T-helper 2 cell treated with Interferon-gamma antibody and Interleukin-4, amounts not matched to agents 5 μg/mL and 100 μg/mL, for 36 hours (primary cell): ENCODE results near the gene NXT1.
A peak's percentile ranks its signal among the peaks of the same experiment; 100 is the strongest.
"Not testable (repeated sequence)": the region's sequence is repeated elsewhere in the genome, so short reads cannot be mapped to it uniquely, and the experiment has no call there.

Source experiments
- DNase-seq: peaks from one replicate; pipeline ENCODE4 v3.0.0; 2021; ENCODE audit warnings: low spot score
- H3K27ac Mint-ChIP-seq: one replicate; pipeline ENCODE4 v1.8.0; 2021; ENCODE audit warnings: mild to moderate bottlenecking, mixed read lengths
- H3K27me3 Mint-ChIP-seq: one replicate; pipeline ENCODE4 v1.8.0; 2021; ENCODE audit warnings: low read depth, mixed read lengths
- H3K36me3 Mint-ChIP-seq: one replicate; pipeline ENCODE4 v1.8.0; 2021; ENCODE audit warnings: low read depth, mixed read lengths
- H3K4me1 Mint-ChIP-seq: one replicate; pipeline ENCODE4 v1.8.0; 2021; ENCODE audit warnings: low read depth, mixed read lengths
- H3K4me3 Mint-ChIP-seq: one replicate; pipeline ENCODE4 v1.8.0; 2022; ENCODE audit warnings: mild to moderate bottlenecking, moderate library complexity, mixed read lengths
- H3K9me3 Mint-ChIP-seq: one replicate; pipeline ENCODE4 v1.8.0; 2021; ENCODE audit warnings: mixed read lengths

The NXT1 gene

GRCh38 chr20:23350196-23350903, at the start of gene NXT1:
NXT1 (plus strand) TSS chr20:23350791; CDS start chr20:23354042, 3,251 bp downstream.
- H3K4me1 Mint-ChIP-seq: peaks cover 18% of the 10 kb centered on the region
- H3K4me3 Mint-ChIP-seq: peak within 1 kb of the TSS; percentile 87

GRCh38 chr20:23301436-23302050, 49.0 kb upstream of the NXT1 start:
- H3K4me1 Mint-ChIP-seq: no peaks in the 10 kb centered on the region
- H3K27ac Mint-ChIP-seq: no peak overlapping the region
- H3K36me3 Mint-ChIP-seq: no peaks in the 10 kb centered on the region
- DNase-seq: no peak
- H3K9me3 Mint-ChIP-seq: no peaks in the 10 kb centered on the region
- no peaks in the 10 kb centered on the region for H3K27me3 Mint-ChIP-seq
- no peak overlapping the region for H3K4me3 Mint-ChIP-seq

More at GRCh38 chr20:23350196-23350903, at the start of gene NXT1:
- H3K27ac Mint-ChIP-seq: peak within 1 kb of the TSS; percentile 100
- no peaks in the 10 kb centered on the region for H3K9me3 Mint-ChIP-seq
- peaks cover 18% of the 10 kb centered on the region for H3K36me3 Mint-ChIP-seq
- H3K27me3 Mint-ChIP-seq: no peaks in the 10 kb centered on the region
- DNase-seq: peak; percentile 96

GRCh38 chr20:23302386-23302785, 48.2 kb upstream of the NXT1 start:
- H3K9me3 Mint-ChIP-seq: no peaks in the 10 kb centered on the region

GRCh38 chr20:23302801-23303200, 47.8 kb upstream of the NXT1 start:
- Mint-ChIP-seq H3K4me3 (no peak overlapping the region), H3K27ac (no peak overlapping the region), H3K9me3 (no peaks in the 10 kb centered on the region), H3K36me3 (no peaks in the 10 kb centered on the region), H3K27me3 (no peaks in the 10 kb centered on the region), H3K4me1 (no peaks in the 10 kb centered on the region)
- DNase-seq: no peak

More at GRCh38 chr20:23302386-23302785, 48.2 kb upstream of the NXT1 start:
- no peak for DNase-seq
- Mint-ChIP-seq H3K4me1 (no peaks in the 10 kb centered on the region), H3K36me3 (no peaks in the 10 kb centered on the region), H3K27me3 (no peaks in the 10 kb centered on the region), H3K4me3 (no peak overlapping the region), H3K27ac (no peak overlapping the region)

GRCh38 chr20:23303325-23304102, 47.1 kb upstream of the NXT1 start:
- Mint-ChIP-seq H3K9me3 (no peaks in the 10 kb centered on the region), H3K27me3 (no peaks in the 10 kb centered on the region), H3K27ac (no peak overlapping the region), H3K36me3 (no peaks in the 10 kb centered on the region), H3K4me3 (no peak overlapping the region), H3K4me1 (no peaks in the 10 kb centered on the region)
- no peak for DNase-seq

GRCh38 chr20:23304616-23305015, 46.0 kb upstream of the NXT1 start:
- Mint-ChIP-seq H3K27ac (no peak overlapping the region), H3K27me3 (no peaks in the 10 kb centered on the region), H3K9me3 (no peaks in the 10 kb centered on the region), H3K4me1 (no peaks in the 10 kb centered on the region), H3K36me3 (no peaks in the 10 kb centered on the region), H3K4me3 (no peak overlapping the region)
- no peak for DNase-seq

- no peak for DNase-seq
Observed at GRCh38 chr20:23305098-23305497, 45.5 kb upstream of the NXT1 start.

GRCh38 chr20:23307393-23307792, 43.2 kb upstream of the NXT1 start:
- not testable (repeated sequence) for H3K27ac Mint-ChIP-seq, H3K36me3 Mint-ChIP-seq, H3K4me1 Mint-ChIP-seq, H3K9me3 Mint-ChIP-seq, H3K4me3 Mint-ChIP-seq, DNase-seq, H3K27me3 Mint-ChIP-seq

More at GRCh38 chr20:23305098-23305497, 45.5 kb upstream of the NXT1 start:
- Mint-ChIP-seq H3K27me3 (no peaks in the 10 kb centered on the region), H3K4me3 (no peak overlapping the region), H3K9me3 (no peaks in the 10 kb centered on the region), H3K36me3 (no peaks in the 10 kb centered on the region), H3K4me1 (no peaks in the 10 kb centered on the region), H3K27ac (no peak overlapping the region)

- Mint-ChIP-seq H3K27ac (no peak overlapping the region), H3K4me1 (no peaks in the 10 kb centered on the region), H3K9me3 (no peaks in the 10 kb centered on the region), H3K4me3 (no peak overlapping the region), H3K36me3 (no peaks in the 10 kb centered on the region), H3K27me3 (no peaks in the 10 kb centered on the region)
- DNase-seq: no peak
Observed at GRCh38 chr20:23308024-23308423, 42.6 kb upstream of the NXT1 start.

GRCh38 chr20:23308908-23309307, 41.7 kb upstream of the NXT1 start:
- Mint-ChIP-seq H3K27me3 (no peaks in the 10 kb centered on the region), H3K4me1 (no peaks in the 10 kb centered on the region), H3K27ac (no peak overlapping the region), H3K9me3 (no peaks in the 10 kb centered on the region), H3K36me3 (no peaks in the 10 kb centered on the region), H3K4me3 (no peak overlapping the region)
- DNase-seq: no peak

- H3K27me3 Mint-ChIP-seq: no peaks in the 10 kb centered on the region
- no peaks in the 10 kb centered on the region for H3K4me1 Mint-ChIP-seq
- H3K27ac Mint-ChIP-seq: no peak overlapping the region
- H3K9me3 Mint-ChIP-seq: no peaks in the 10 kb centered on the region
- H3K4me3 Mint-ChIP-seq: no peak overlapping the region
- H3K36me3 Mint-ChIP-seq: no peaks in the 10 kb centered on the region
- no peak for DNase-seq
Observed at GRCh38 chr20:23309781-23310180, 40.8 kb upstream of the NXT1 start.

- no peak overlapping the region for H3K4me3 Mint-ChIP-seq
- no peak overlapping the region for H3K27ac Mint-ChIP-seq
- no peaks in the 10 kb centered on the region for H3K36me3 Mint-ChIP-seq
- H3K9me3 Mint-ChIP-seq: no peaks in the 10 kb centered on the region
- H3K27me3 Mint-ChIP-seq: no peaks in the 10 kb centered on the region
- no peak for DNase-seq
- H3K4me1 Mint-ChIP-seq: no peaks in the 10 kb centered on the region
Observed at GRCh38 chr20:23311947-23312506, 38.6 kb upstream of the NXT1 start.

GRCh38 chr20:23313271-23313670, 37.3 kb upstream of the NXT1 start:
- Mint-ChIP-seq H3K4me1 (no peaks in the 10 kb centered on the region), H3K27ac (no peak overlapping the region), H3K27me3 (no peaks in the 10 kb centered on the region), H3K4me3 (no peak overlapping the region), H3K36me3 (no peaks in the 10 kb centered on the region), H3K9me3 (no peaks in the 10 kb centered on the region)
- no peak for DNase-seq

GRCh38 chr20:23314699-23315098, 35.9 kb upstream of the NXT1 start:
- Mint-ChIP-seq H3K36me3 (no peaks in the 10 kb centered on the region), H3K27ac (no peak overlapping the region), H3K9me3 (no peaks in the 10 kb centered on the region), H3K4me3 (no peak overlapping the region), H3K27me3 (no peaks in the 10 kb centered on the region), H3K4me1 (no peaks in the 10 kb centered on the region)
- DNase-seq: no peak
